Parathyroid adenoma (tissue), 2 donors: Measurements from ENCODE around the gene SIGLEC7.

ENCODE experiments used
- H2AFZ ChIP-seq: fragments of 300-600 bp; sonication (generic); one replicate; pipeline ENCODE4 v1.7.0; 2017; ENCODE audit warnings: antibody characterized with exemption, mild to moderate bottlenecking
- H3K27ac ChIP-seq: fragments of 300-600 bp; sonication (generic); one replicate; pipeline ENCODE4 v1.7.0; 2017
- H3K27me3 ChIP-seq: fragments of 300-600 bp; sonication (generic); one replicate; pipeline ENCODE4 v1.7.0; 2017; ENCODE audit warnings: low read length; ENCODE audit not compliant: control insufficient read depth, insufficient read depth
- H3K36me3 ChIP-seq: fragments of 300-600 bp; sonication (generic); one replicate; pipeline ENCODE4 v1.7.0; 2017; ENCODE audit warnings: low read length; ENCODE audit not compliant: control insufficient read depth, insufficient read depth
- H3K4me1 ChIP-seq: fragments of 300-600 bp; sonication (generic); one replicate; pipeline ENCODE4 v1.7.0; 2017; ENCODE audit warnings: control low read depth
- H3K4me2 ChIP-seq: fragments of 300-600 bp; sonication (generic); one replicate; pipeline ENCODE4 v1.7.0; 2017; ENCODE audit warnings: low read length
- H3K4me3 ChIP-seq: fragments of 300-600 bp; sonication (generic); one replicate; pipeline ENCODE4 v1.7.0; 2017; ENCODE audit warnings: low read depth, low read length
- H3K79me2 ChIP-seq: fragments of 300-600 bp; sonication (generic); one replicate; pipeline ENCODE4 v1.7.0; 2017; ENCODE audit warnings: control low read depth
- H3K9ac ChIP-seq: fragments of 300-600 bp; sonication (generic); one replicate; pipeline ENCODE4 v1.7.0; 2017; ENCODE audit warnings: mild to moderate bottlenecking
- H3K9me3 ChIP-seq: fragments of 300-600 bp; sonication (generic); one replicate; pipeline ENCODE4 v1.7.0; 2017; ENCODE audit warnings: low read length; ENCODE audit not compliant: control insufficient read depth
- CTCF ChIP-seq: fragments of 300-600 bp; sonication (generic); IDR thresholded peaks from one replicate; pipeline ENCODE4 v1.7.0; 2017; ENCODE audit warnings: antibody characterized with exemption, mild to moderate bottlenecking
- donor health status: primary hyperparathyroidism.

The SIGLEC7 gene

GRCh38 chr19:51200071-51200666 is 58.1 kb downstream of the SIGLEC7 start:
- no peak overlapping the region for H3K4me3 ChIP-seq
- no peak for TF ChIP-seq CTCF
- H3K4me2 ChIP-seq = no peak overlapping the region
- no peaks in the 10 kb centered on the region for H3K9me3 ChIP-seq
- no peaks in the 10 kb centered on the region for H3K27me3 ChIP-seq
- no peaks in the 10 kb centered on the region for H3K36me3 ChIP-seq
- H3K9ac ChIP-seq = no peak overlapping the region
- H3K79me2 ChIP-seq = no peaks in the 10 kb centered on the region
- H2AFZ ChIP-seq = no peak overlapping the region
- H3K4me1 ChIP-seq = no peaks in the 10 kb centered on the region
- H3K27ac ChIP-seq = no peak overlapping the region

- Histone ChIP-seq H3K4me2 (no peak overlapping the region), H3K27me3 (no peaks in the 10 kb centered on the region), H3K36me3 (no peaks in the 10 kb centered on the region), H2AFZ (no peak overlapping the region), H3K9ac (no peak overlapping the region), H3K4me3 (no peak overlapping the region), H3K9me3 (no peaks in the 10 kb centered on the region), H3K4me1 (no peaks in the 10 kb centered on the region), H3K79me2 (no peaks in the 10 kb centered on the region), H3K27ac (no peak overlapping the region)
- TF ChIP-seq CTCF = no peak
Measured at GRCh38 chr19:51201712-51202111, 59.6 kb downstream of the SIGLEC7 start.
